Measurements from ENCODE around the gene LAPTM4A. TPM values are rescaled to one million over a fixed set of nuclear protein-coding genes. Genes with fewer than 3 reads are reported as not detected.

The LAPTM4A gene
- polyA plus RNA-seq, 1 donor (not counting 4 experiments of a cell fraction or from before 2014, with no cell fraction given): 509 TPM

DNA sequence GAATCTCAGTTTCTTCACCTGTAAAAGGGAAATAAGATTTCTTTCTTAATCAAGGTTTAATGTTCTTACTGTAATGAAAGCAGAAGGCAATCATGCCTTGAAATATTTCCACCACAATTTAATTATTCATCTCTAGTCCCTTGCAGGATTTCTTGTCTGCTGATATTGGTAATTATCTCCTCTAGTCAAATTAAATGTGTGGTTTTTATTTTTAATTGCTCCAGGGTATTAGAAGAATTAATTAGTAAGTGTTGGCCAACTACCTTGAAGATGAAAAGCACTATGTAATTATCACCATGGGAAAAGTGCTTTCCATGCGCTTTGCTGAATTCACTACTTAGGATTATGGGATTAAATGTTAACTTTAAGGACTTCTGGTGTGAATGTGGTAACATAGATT lies 8.7 kb upstream of the LAPTM4A start:
- TF ChIP-seq, protein P1, sequence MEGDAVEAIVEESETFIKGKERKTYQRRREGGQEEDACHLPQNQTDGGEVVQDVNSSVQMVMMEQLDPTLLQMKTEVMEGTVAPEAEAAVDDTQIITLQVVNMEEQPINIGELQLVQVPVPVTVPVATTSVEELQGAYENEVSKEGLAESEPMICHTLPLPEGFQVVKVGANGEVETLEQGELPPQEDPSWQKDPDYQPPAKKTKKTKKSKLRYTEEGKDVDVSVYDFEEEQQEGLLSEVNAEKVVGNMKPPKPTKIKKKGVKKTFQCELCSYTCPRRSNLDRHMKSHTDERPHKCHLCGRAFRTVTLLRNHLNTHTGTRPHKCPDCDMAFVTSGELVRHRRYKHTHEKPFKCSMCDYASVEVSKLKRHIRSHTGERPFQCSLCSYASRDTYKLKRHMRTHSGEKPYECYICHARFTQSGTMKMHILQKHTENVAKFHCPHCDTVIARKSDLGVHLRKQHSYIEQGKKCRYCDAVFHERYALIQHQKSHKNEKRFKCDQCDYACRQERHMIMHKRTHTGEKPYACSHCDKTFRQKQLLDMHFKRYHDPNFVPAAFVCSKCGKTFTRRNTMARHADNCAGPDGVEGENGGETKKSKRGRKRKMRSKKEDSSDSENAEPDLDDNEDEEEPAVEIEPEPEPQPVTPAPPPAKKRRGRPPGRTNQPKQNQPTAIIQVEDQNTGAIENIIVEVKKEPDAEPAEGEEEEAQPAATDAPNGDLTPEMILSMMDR (optimal IDR thresholded peaks at IDR 0.05 in 1 of 3, IDR thresholded peaks at IDR 0.05 in 1 of 3, conservative IDR thresholded peaks at IDR 0.05 in 1 of 3; ENCODE audit: extremely low read depth in 1 of 3, insufficient read depth in 2 of 3, low read length in 3 of 3): no peak
- no peak for TF ChIP-seq EZH2 (IDR thresholded peaks at IDR 0.05; ENCODE audit: low read length)
- Histone ChIP-seq H3K9me1 (ENCODE audit: control insufficient read depth, extremely low read depth, insufficient read depth, low read length) (no peaks in the 10 kb centered on the region), H3K9ac (ENCODE audit: control insufficient read depth, extremely low read depth, insufficient read depth, low read length) (no peak overlapping the region), H2AFZ (ENCODE audit: control insufficient read depth, low read length) (no peak overlapping the region), H3K4me2 (ENCODE audit: control insufficient read depth, extremely low read depth, insufficient read depth, low read depth, low read length) (no peak overlapping the region), H3K36me3 (ENCODE audit: control insufficient read depth in 2 of 2, extremely low read depth in 1 of 2, insufficient read depth in 2 of 2, low read length in 2 of 2) (no peaks in the 10 kb centered on the region), H4K20me1 (ENCODE audit: control insufficient read depth, extremely low read depth, insufficient read depth, low read length) (no peaks in the 10 kb centered on the region), H3K27me3 (ENCODE audit: control insufficient read depth, extremely low read depth, insufficient read depth, low read length) (no peaks in the 10 kb centered on the region), H3K79me2 (ENCODE audit: control insufficient read depth, insufficient read depth, low read length) (no peaks in the 10 kb centered on the region), H3K4me1 (ENCODE audit: control insufficient read depth, extremely low read depth, insufficient read depth, low read length) (peaks cover 7% of the 10 kb centered on the region), H3K4me3 (ENCODE audit: control insufficient read depth in 2 of 3, extremely low read depth in 1 of 3, insufficient read depth in 2 of 3, low read depth in 1 of 3, low read length in 3 of 3) (no peak overlapping the region), H3K27ac (ENCODE audit: control insufficient read depth, insufficient read depth, low read length) (no peak overlapping the region), H3K9me3 (ENCODE audit: control insufficient read depth, low read depth, low read length) (no peaks in the 10 kb centered on the region)
- dilution Hi-C loops (cut with MboI; ENCODE audit: extremely low pct_ligation_motif_present, low sequenced_read_pairs): no loop called here
- FAIRE-seq (no peak), DNase-seq (ENCODE audit: low read depth, low spot score) (no peak)

DNA sequence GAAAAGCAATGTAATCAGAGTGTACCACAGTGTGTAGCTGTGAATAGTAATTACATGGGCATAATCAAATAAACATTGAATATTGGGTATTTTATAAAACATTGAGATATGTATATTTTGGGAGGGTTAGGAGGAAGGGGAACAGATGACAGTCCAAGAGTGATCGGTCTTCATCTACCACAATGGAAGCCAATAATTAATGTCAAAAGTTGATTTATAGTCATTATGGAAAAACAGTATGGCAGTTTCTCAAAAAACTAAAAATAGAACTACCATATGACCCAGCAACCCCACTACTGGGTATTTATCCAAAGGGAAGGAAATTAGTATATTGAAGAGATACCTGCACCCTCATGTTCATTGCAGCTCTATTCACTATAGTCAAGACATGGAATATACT lies 5.8 kb upstream of the LAPTM4A start:
- dilution Hi-C loops (cut with MboI; ENCODE audit: extremely low pct_ligation_motif_present, low sequenced_read_pairs): no loop called here
- FAIRE-seq: no peak

More for the DNA sequence above, 5.8 kb upstream of the LAPTM4A start:
- Histone ChIP-seq H3K4me1 (ENCODE audit: control insufficient read depth, extremely low read depth, insufficient read depth, low read length) (peaks cover 10% of the 10 kb centered on the region), H3K4me3 (ENCODE audit: control insufficient read depth in 2 of 3, extremely low read depth in 1 of 3, insufficient read depth in 2 of 3, low read depth in 1 of 3, low read length in 3 of 3) (no peak overlapping the region), H2AFZ (ENCODE audit: control insufficient read depth, low read length) (no peak overlapping the region), H3K27me3 (ENCODE audit: control insufficient read depth, extremely low read depth, insufficient read depth, low read length) (no peaks in the 10 kb centered on the region), H3K36me3 (ENCODE audit: control insufficient read depth in 2 of 2, extremely low read depth in 1 of 2, insufficient read depth in 2 of 2, low read length in 2 of 2) (no peaks in the 10 kb centered on the region), H3K27ac (ENCODE audit: control insufficient read depth, insufficient read depth, low read length) (no peak overlapping the region), H3K79me2 (ENCODE audit: control insufficient read depth, insufficient read depth, low read length) (no peaks in the 10 kb centered on the region), H3K4me2 (ENCODE audit: control insufficient read depth, extremely low read depth, insufficient read depth, low read depth, low read length) (no peak overlapping the region), H3K9ac (ENCODE audit: control insufficient read depth, extremely low read depth, insufficient read depth, low read length) (no peak overlapping the region), H3K9me3 (ENCODE audit: control insufficient read depth, low read depth, low read length) (no peaks in the 10 kb centered on the region), H3K9me1 (ENCODE audit: control insufficient read depth, extremely low read depth, insufficient read depth, low read length) (no peaks in the 10 kb centered on the region), H4K20me1 (ENCODE audit: control insufficient read depth, extremely low read depth, insufficient read depth, low read length) (no peaks in the 10 kb centered on the region)
- TF ChIP-seq, protein P1 (optimal IDR thresholded peaks at IDR 0.05 in 1 of 3, IDR thresholded peaks at IDR 0.05 in 1 of 3, conservative IDR thresholded peaks at IDR 0.05 in 1 of 3; ENCODE audit: extremely low read depth in 1 of 3, insufficient read depth in 2 of 3, low read length in 3 of 3): no peak
- TF ChIP-seq EZH2 (IDR thresholded peaks at IDR 0.05; ENCODE audit: low read length): no peak
- no peak for DNase-seq (ENCODE audit: low read depth, low spot score)

All from keratinocyte (primary cell).